MM.1S (cell line): ENCODE data around the gene DGCR8.

Source experiments
- DNase-seq: peaks from one replicate; pipeline ENCODE4 v3.0.0-alpha.2; 2015
- H2AFZ ChIP-seq: fragments of 300-600 bp; sonication (generic); 2 replicates; pipeline ENCODE4 v1.6.0; 2016; ENCODE audit warnings: antibody characterized with exemption, low read length
- H3F3A ChIP-seq: fragments of 300-600 bp; sonication (generic); 2 replicates; pipeline ENCODE4 v1.6.1; 2016; ENCODE audit warnings: mild to moderate bottlenecking, antibody characterized with exemption, low read length, moderate library complexity, mixed read lengths; ENCODE audit not compliant: insufficient read depth
- H3K27ac ChIP-seq: fragments of 300-600 bp; sonication (generic); 2 replicates; pipeline ENCODE4 v1.5.1; 2016; ENCODE audit warnings: mild to moderate bottlenecking, low read length
- H3K27me3 ChIP-seq: fragments of 300-600 bp; sonication (generic); replicated peaks from 2 replicates; pipeline ENCODE4 v1.6.0; 2016; ENCODE audit warnings: low read length; ENCODE audit not compliant: insufficient read depth
- H3K36me3 ChIP-seq: fragments of 300-600 bp; sonication (generic); replicated peaks from 2 replicates; pipeline ENCODE4 v1.6.1; 2016; ENCODE audit warnings: mild to moderate bottlenecking, low read length, mixed read lengths; ENCODE audit not compliant: insufficient read depth
- H3K4me1 ChIP-seq: fragments of 300-600 bp; sonication (generic); 2 replicates; pipeline ENCODE4 v1.6.1; 2016; ENCODE audit warnings: low read length, mixed read lengths
- H3K4me2 ChIP-seq: fragments of 300-600 bp; sonication (generic); 2 replicates; pipeline ENCODE4 v1.6.0; 2016; ENCODE audit warnings: low read depth, low read length
- H3K4me3 ChIP-seq: fragments of 300-600 bp; sonication (generic); 2 replicates; pipeline ENCODE4 v1.5.1; 2016; ENCODE audit warnings: low read length, mixed read lengths
- H3K79me2 ChIP-seq: fragments of 300-600 bp; sonication (generic); 2 replicates; pipeline ENCODE4 v1.6.1; 2016; ENCODE audit warnings: mixed run types, low read length, mixed read lengths
- H3K9ac ChIP-seq: fragments of 300-600 bp; sonication (generic); 2 replicates; pipeline ENCODE4 v1.6.1; 2016; ENCODE audit warnings: low read length, mixed read lengths
- H3K9me2 ChIP-seq: fragments of 300-600 bp; sonication (generic); replicated peaks from 2 replicates; pipeline ENCODE4 v1.6.1; 2016; ENCODE audit warnings: mild to moderate bottlenecking, low read length, mixed read lengths; ENCODE audit not compliant: insufficient read depth
- H3K9me3 ChIP-seq: fragments of 300-600 bp; sonication (generic); replicated peaks from 2 replicates; pipeline ENCODE4 v1.6.1; 2016; ENCODE audit warnings: mild to moderate bottlenecking, low read length, mixed read lengths; ENCODE audit not compliant: insufficient read depth
- H4K20me1 ChIP-seq: fragments of 300-600 bp; sonication (generic); 2 replicates; pipeline ENCODE4 v1.6.1; 2016; ENCODE audit warnings: mild to moderate bottlenecking, low read length, moderate library complexity, mixed read lengths; ENCODE audit not compliant: insufficient read depth
- EZH2 ChIP-seq: fragments of 300-600 bp; sonication (generic); optimal IDR thresholded peaks from 2 replicates; pipeline ENCODE3; 2017; ENCODE audit warnings: low read depth, mild to moderate bottlenecking, antibody characterized with exemption, low read length, mixed read lengths
- EZH2phosphoT487 ChIP-seq: fragments of 300-600 bp; sonication (generic); IDR thresholded peaks from 2 replicates; pipeline ENCODE4 v1.6.1; 2018; ENCODE audit warnings: antibody characterized with exemption, low read length
- TF ChIP-seq, protein P1 (sequence below): fragments of 300-600 bp; sonication (generic); IDR thresholded peaks from 2 replicates; pipeline ENCODE4 v1.5.1; 2016; ENCODE audit warnings: antibody characterized with exemption, low read length, mixed read lengths

DGCR8 gene

DNA sequence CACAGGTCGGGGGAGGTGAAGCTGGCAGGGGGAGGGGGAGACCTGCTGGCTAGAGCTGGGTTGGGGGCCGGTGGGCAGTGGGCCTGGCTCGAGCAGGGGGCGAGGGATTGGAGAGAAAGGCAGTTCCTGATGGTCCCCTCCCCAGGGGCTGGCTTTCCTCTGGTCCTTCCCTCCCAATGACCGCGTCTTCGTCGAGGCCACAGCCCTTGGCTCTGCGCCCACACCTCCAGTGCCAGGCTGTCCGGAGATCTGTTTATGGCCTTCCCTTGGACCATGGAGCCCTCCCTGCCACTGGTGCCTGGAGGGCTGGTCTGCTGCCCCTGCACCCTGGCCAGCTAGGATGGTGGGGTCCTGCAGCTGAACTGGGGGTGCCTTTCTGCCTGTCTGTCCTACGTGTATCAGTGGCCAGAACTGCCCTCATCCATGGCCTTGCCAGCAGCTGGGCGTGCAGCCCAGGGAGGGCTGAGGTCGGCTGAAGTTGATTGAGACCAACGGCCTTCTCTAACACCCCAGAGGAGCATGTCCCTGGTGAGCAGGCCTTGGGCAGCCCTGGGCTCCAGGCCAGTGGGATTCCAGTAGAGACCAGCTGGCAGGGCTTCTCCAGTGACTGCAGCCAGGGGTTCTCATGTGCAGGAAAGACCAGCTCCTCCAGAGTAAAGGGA is 46.9 kb upstream of the DGCR8 start:
- Histone ChIP-seq H4K20me1 (no peaks in the 10 kb centered on the region), H3K4me2 (no peak overlapping the region), H3K4me1 (peaks cover 8% of the 10 kb centered on the region), H3K36me3 (no peaks in the 10 kb centered on the region), H3K9ac (no peak overlapping the region), H3K4me3 (no peak overlapping the region), H2AFZ (no peak overlapping the region), H3K9me2 (no peaks in the 10 kb centered on the region), H3K9me3 (no peaks in the 10 kb centered on the region), H3K27me3 (no peaks in the 10 kb centered on the region), H3F3A (no peaks in the 10 kb centered on the region), H3K27ac (no peak overlapping the region), H3K79me2 (peaks cover 2% of the 10 kb centered on the region; the same call in 1 of the 2 replicates)
- no peak for DNase-seq
- TF ChIP-seq, protein P1, sequence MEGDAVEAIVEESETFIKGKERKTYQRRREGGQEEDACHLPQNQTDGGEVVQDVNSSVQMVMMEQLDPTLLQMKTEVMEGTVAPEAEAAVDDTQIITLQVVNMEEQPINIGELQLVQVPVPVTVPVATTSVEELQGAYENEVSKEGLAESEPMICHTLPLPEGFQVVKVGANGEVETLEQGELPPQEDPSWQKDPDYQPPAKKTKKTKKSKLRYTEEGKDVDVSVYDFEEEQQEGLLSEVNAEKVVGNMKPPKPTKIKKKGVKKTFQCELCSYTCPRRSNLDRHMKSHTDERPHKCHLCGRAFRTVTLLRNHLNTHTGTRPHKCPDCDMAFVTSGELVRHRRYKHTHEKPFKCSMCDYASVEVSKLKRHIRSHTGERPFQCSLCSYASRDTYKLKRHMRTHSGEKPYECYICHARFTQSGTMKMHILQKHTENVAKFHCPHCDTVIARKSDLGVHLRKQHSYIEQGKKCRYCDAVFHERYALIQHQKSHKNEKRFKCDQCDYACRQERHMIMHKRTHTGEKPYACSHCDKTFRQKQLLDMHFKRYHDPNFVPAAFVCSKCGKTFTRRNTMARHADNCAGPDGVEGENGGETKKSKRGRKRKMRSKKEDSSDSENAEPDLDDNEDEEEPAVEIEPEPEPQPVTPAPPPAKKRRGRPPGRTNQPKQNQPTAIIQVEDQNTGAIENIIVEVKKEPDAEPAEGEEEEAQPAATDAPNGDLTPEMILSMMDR = no peak
- TF ChIP-seq EZH2phosphoT487 = no peak

DNA sequence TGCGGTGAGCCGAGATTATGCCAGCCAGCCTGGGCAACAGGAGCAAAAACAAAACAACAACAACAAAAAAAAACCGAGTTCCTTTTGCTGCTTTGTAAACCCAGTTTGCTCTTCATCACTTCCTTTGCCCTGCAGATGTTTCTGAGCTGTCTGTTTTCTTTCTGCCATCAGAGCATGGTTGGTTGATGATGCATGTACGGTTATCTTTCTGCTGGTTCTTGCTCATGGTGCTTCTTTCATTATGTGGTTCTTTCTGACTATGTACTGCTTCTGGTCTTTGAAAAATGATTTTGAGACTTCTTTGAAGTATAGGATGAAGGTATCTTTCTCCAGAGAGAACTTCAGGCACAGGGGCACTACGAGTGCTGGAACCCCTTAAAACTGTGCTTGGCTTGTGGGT is 45.9 kb upstream of the DGCR8 start:
- DNase-seq = no peak
- Histone ChIP-seq H3K9me2 (no peaks in the 10 kb centered on the region), H3K9me3 (no peaks in the 10 kb centered on the region), H3K79me2 (peaks cover 2% of the 10 kb centered on the region; the same call in 1 of the 2 replicates), H4K20me1 (no peaks in the 10 kb centered on the region), H3K27ac (no peak overlapping the region), H3K36me3 (no peaks in the 10 kb centered on the region), H3K4me1 (peaks cover 8% of the 10 kb centered on the region), H3K9ac (no peak overlapping the region), H2AFZ (no peak overlapping the region), H3K27me3 (no peaks in the 10 kb centered on the region), H3K4me3 (no peak overlapping the region), H3K4me2 (no peak overlapping the region), H3F3A (no peaks in the 10 kb centered on the region)
- TF ChIP-seq EZH2phosphoT487 (no peak), EZH2 (no peak)
- TF ChIP-seq, protein P1 = no peak

DNA sequence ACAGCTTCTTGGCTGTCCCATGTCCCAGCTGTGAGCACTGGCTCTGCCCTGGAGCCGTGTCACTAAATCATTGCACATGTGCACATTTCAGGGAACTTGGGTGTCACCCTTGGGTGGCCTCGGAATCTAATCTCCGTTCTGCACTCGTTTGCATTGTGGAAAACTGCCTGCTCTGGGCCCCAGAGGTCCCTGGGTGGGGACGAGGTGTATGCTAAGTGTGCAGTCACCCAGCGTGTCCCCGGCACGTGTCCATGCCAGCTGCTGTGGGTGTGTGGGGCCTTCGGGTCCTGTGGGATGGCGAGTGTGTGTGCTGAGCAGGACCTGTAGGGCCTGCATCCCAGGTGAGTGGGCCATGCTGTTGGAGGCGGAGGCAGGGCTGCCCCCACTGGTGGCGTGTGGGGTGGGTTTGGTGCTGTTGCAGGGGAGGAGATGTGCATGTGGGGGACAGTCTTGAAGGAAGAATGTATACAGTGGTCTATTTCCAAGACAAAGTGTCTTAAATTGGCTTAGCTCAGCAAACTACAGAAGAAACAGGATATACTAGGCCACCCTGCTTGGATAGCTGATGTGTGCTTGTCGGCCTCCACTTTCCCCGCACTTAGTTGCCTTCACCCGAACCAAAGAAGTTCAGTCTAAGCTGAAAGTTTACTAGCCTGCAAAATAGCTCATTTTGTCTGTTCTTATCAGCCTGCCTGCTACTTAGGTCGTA is 44.5 kb upstream of the DGCR8 start:
- no peaks in the 10 kb centered on the region for H3F3A ChIP-seq
- H3K36me3 ChIP-seq = no peaks in the 10 kb centered on the region
- no peaks in the 10 kb centered on the region for H3K27me3 ChIP-seq
- no peaks in the 10 kb centered on the region for H3K9me2 ChIP-seq
- no peak overlapping the region for H3K27ac ChIP-seq
- H3K9ac ChIP-seq = no peak overlapping the region
- no peaks in the 10 kb centered on the region for H3K9me3 ChIP-seq
- H3K79me2 ChIP-seq = peaks cover 2% of the 10 kb centered on the region; the same call in 1 of the 2 replicates
- H3K4me3 ChIP-seq = no peak overlapping the region
- H3K4me2 ChIP-seq = peak overlapping the region; percentile 47; the same call in 1 of the 2 replicates
- no peaks in the 10 kb centered on the region for H4K20me1 ChIP-seq
- no peak overlapping the region for H2AFZ ChIP-seq
- TF ChIP-seq EZH2 = no peak
- TF ChIP-seq, protein P1 = no peak
- TF ChIP-seq EZH2phosphoT487 = no peak
- H3K4me1 ChIP-seq = peaks cover 8% of the 10 kb centered on the region
- no peak for DNase-seq
